ENCODE results near the gene BRINP1.
"Not testable (repeated sequence)": the region's sequence is repeated elsewhere in the genome, so short reads cannot be mapped to it uniquely, and the experiment has no call there.

BRINP1 gene

GRCh38 chr9:119184265-119184936 lies 184.8 kb downstream of the BRINP1 start:
- no peak for DNase-seq

- DNase-seq: no peak
Observed at GRCh38 chr9:119181561-119181960, 187.7 kb downstream of the BRINP1 start.

- no peak for DNase-seq
Observed at GRCh38 chr9:119180897-119181296, 188.3 kb downstream of the BRINP1 start.

GRCh38 chr9:119179701-119180100 lies 189.5 kb downstream of the BRINP1 start:
- no peak for DNase-seq

- DNase-seq: no peak
Observed at GRCh38 chr9:119177196-119177595, 192.0 kb downstream of the BRINP1 start.

GRCh38 chr9:119175581-119175980 lies 193.7 kb downstream of the BRINP1 start:
- DNase-seq: no peak

- DNase-seq: not testable (repeated sequence)
Observed at GRCh38 chr9:119169222-119169621, 200.0 kb downstream of the BRINP1 start.

GRCh38 chr9:119167876-119168275 lies 201.4 kb downstream of the BRINP1 start:
- no peak for DNase-seq

- no peak for DNase-seq
Observed at GRCh38 chr9:119167267-119167666, 202.0 kb downstream of the BRINP1 start.

- no peak for DNase-seq
Observed at GRCh38 chr9:119166096-119166495, 203.1 kb downstream of the BRINP1 start.

GRCh38 chr9:119165131-119165530 lies 204.1 kb downstream of the BRINP1 start:
- no peak for DNase-seq

GRCh38 chr9:119164716-119165115 lies 204.5 kb downstream of the BRINP1 start:
- DNase-seq: no peak

GRCh38 chr9:119160551-119160950 lies 208.7 kb downstream of the BRINP1 start:
- DNase-seq: no peak

- DNase-seq: no peak
Observed at GRCh38 chr9:119159386-119159785, 209.8 kb downstream of the BRINP1 start.

GRCh38 chr9:119157196-119157595 lies 212.0 kb downstream of the BRINP1 start:
- DNase-seq: no peak

GRCh38 chr9:119156354-119156753 lies 212.9 kb downstream of the BRINP1 start:
- no peak for DNase-seq

- DNase-seq: no peak
Observed at GRCh38 chr9:119154527-119154926, 214.7 kb downstream of the BRINP1 start.

- no peak for DNase-seq
Observed at GRCh38 chr9:119153402-119153801, 215.8 kb downstream of the BRINP1 start.

- no peak for DNase-seq
Observed at GRCh38 chr9:119148855-119149254, 220.4 kb downstream of the BRINP1 start.

GRCh38 chr9:119137479-119137878 lies 231.8 kb downstream of the BRINP1 start:
- no peak for DNase-seq

GRCh38 chr9:119126040-119126439 lies 243.2 kb downstream of the BRINP1 start:
- DNase-seq: no peak

GRCh38 chr9:119121899-119122298 lies 247.3 kb downstream of the BRINP1 start:
- no peak for DNase-seq

- DNase-seq: no peak
Observed at GRCh38 chr9:119117409-119117808, 251.8 kb downstream of the BRINP1 start.
